Measurements from ENCODE around the gene KLRK1. TPM values are rescaled to one million over a fixed set of nuclear protein-coding genes. Genes with fewer than 3 reads are reported as not detected.

Gene KLRK1
- total RNA-seq, 1 experiment from 2014 or later = not detected

- no peaks in the 10 kb centered on the region for H3K79me2 ChIP-seq (ENCODE audit: low read length)
- BruUV-seq (replicated peaks) = TSS peak; percentile 40
- DNase-seq (peak; percentile 40), ATAC-seq (peak; percentile 66)
- peaks cover 5% of the 10 kb centered on the region for H3F3A ChIP-seq (ENCODE audit: low read length, unreplicated experiment)
- H2AFZ ChIP-seq (ENCODE audit: low read length) = peak overlapping the region; percentile 79
- no peaks in the 10 kb centered on the region for H3K9me3 ChIP-seq (ENCODE audit: low read length)
- peak overlapping the region; percentile 93 for H3K4me2 ChIP-seq (ENCODE audit: low read length)
- ChIA-PET CTCF (interaction anchor here (1.2 kb wide), 1 partner anchor 33 kb away, joined by 3 read pairs; no protein-coding TSS in a partner anchor), POLR2A (ENCODE audit: unreplicated experiment) (no interaction called here)
- intact Hi-C loops (cut with micrococcal nuclease) = loop anchor here (1.0 to 10.0 kb wide), 5 partner anchors 31 to 353 kb away; partner anchors contain the start of gene EIF2S3B
- no peaks in the 10 kb centered on the region for H3K9me2 ChIP-seq (replicated peaks; ENCODE audit: low read length)
- peaks cover 49% of the 10 kb centered on the region for H3K4me1 ChIP-seq (ENCODE audit: insufficient read depth, low read length)
- no peaks in the 10 kb centered on the region for H3K27me3 ChIP-seq (ENCODE audit: low read length)
- TF ChIP-seq EZH2phosphoT487 (IDR thresholded peaks at IDR 0.05; ENCODE audit: borderline replicate concordance, low read length) = no peak
- H4K20me1 ChIP-seq (ENCODE audit: low read length) = no peaks in the 10 kb centered on the region
- H3K4me3 ChIP-seq (ENCODE audit: low read length) = peak overlapping the region; percentile 74
- H3K9ac ChIP-seq (ENCODE audit: low read length) = peak overlapping the region; percentile 61
- peak overlapping the region; percentile 65 for H3K27ac ChIP-seq (ENCODE audit: low read length)
- no peaks in the 10 kb centered on the region for H3K36me3 ChIP-seq (ENCODE audit: low read depth, low read length)
Observed at GRCh38 chr12:10363914-10364814, 25.7 kb downstream of the KLRK1 start.

GRCh38 chr12:10363658-10363913 lies 26.3 kb downstream of the KLRK1 start:
- no peaks in the 10 kb centered on the region for H3K27me3 ChIP-seq (ENCODE audit: low read length)
- peak overlapping the region; percentile 93 for H3K4me2 ChIP-seq (ENCODE audit: low read length)
- no peaks in the 10 kb centered on the region for H3K79me2 ChIP-seq (ENCODE audit: low read length)
- BruUV-seq (replicated peaks) = no TSS peak
- peak overlapping the region; percentile 61 for H3K9ac ChIP-seq (ENCODE audit: low read length)
- ChIA-PET CTCF (no interaction called here), POLR2A (ENCODE audit: unreplicated experiment) (no interaction called here)
- peaks cover 5% of the 10 kb centered on the region for H3F3A ChIP-seq (ENCODE audit: low read length, unreplicated experiment)
- peak overlapping the region; percentile 79 for H2AFZ ChIP-seq (ENCODE audit: low read length)
- H4K20me1 ChIP-seq (ENCODE audit: low read length) = no peaks in the 10 kb centered on the region
- H3K9me2 ChIP-seq (replicated peaks; ENCODE audit: low read length) = no peaks in the 10 kb centered on the region
- no peaks in the 10 kb centered on the region for H3K9me3 ChIP-seq (ENCODE audit: low read length)
- intact Hi-C loops (cut with micrococcal nuclease) = loop anchor here (10.0 kb wide), 1 partner anchor 141 kb away; the partner anchor contains the start of gene EIF2S3B
- no peak for TF ChIP-seq EZH2 (IDR thresholded peaks at IDR 0.05; ENCODE audit: low read length, unreplicated experiment)
- TF ChIP-seq CTCF (conservative IDR thresholded peaks at IDR 0.05; ENCODE audit: low read depth, low read length) = no peak
- TF ChIP-seq EZH2phosphoT487 (IDR thresholded peaks at IDR 0.05; ENCODE audit: borderline replicate concordance, low read length) = no peak
- H3K27ac ChIP-seq (ENCODE audit: low read length) = peak overlapping the region; percentile 65
- peaks cover 49% of the 10 kb centered on the region for H3K4me1 ChIP-seq (ENCODE audit: insufficient read depth, low read length)
- peak overlapping the region; percentile 74 for H3K4me3 ChIP-seq (ENCODE audit: low read length)
- no peaks in the 10 kb centered on the region for H3K36me3 ChIP-seq (ENCODE audit: low read depth, low read length)
- ATAC-seq (no peak), DNase-seq (no peak)

GRCh38 chr12:10362828-10363657 lies 26.8 kb downstream of the KLRK1 start:
- no peaks in the 10 kb centered on the region for H3K79me2 ChIP-seq (ENCODE audit: low read length)
- ChIA-PET POLR2A (ENCODE audit: unreplicated experiment) (no interaction called here), CTCF (no interaction called here)
- peak overlapping the region; percentile 61 for H3K9ac ChIP-seq (ENCODE audit: low read length)
- H3K4me1 ChIP-seq (ENCODE audit: insufficient read depth, low read length) = peaks cover 49% of the 10 kb centered on the region
- H3K4me3 ChIP-seq (ENCODE audit: low read length) = peak overlapping the region; percentile 74
- peaks cover 5% of the 10 kb centered on the region for H3F3A ChIP-seq (ENCODE audit: low read length, unreplicated experiment)
- peak overlapping the region; percentile 93 for H3K4me2 ChIP-seq (ENCODE audit: low read length)
- H3K36me3 ChIP-seq (ENCODE audit: low read depth, low read length) = no peaks in the 10 kb centered on the region
- BruUV-seq (replicated peaks) = no TSS peak
- DNase-seq (no peak), ATAC-seq (no peak)
- no peaks in the 10 kb centered on the region for H4K20me1 ChIP-seq (ENCODE audit: low read length)
- TF ChIP-seq CTCF (conservative IDR thresholded peaks at IDR 0.05; ENCODE audit: low read depth, low read length) (no peak), EZH2phosphoT487 (IDR thresholded peaks at IDR 0.05; ENCODE audit: borderline replicate concordance, low read length) (no peak), EZH2 (IDR thresholded peaks at IDR 0.05; ENCODE audit: low read length, unreplicated experiment) (no peak)
- no peaks in the 10 kb centered on the region for H3K27me3 ChIP-seq (ENCODE audit: low read length)
- intact Hi-C loops (cut with micrococcal nuclease) = loop anchor here (10.0 kb wide), 1 partner anchor 142 kb away; the partner anchor contains the start of gene EIF2S3B
- no peaks in the 10 kb centered on the region for H3K9me2 ChIP-seq (replicated peaks; ENCODE audit: low read length)
- peak overlapping the region; percentile 79 for H2AFZ ChIP-seq (ENCODE audit: low read length)
- H3K27ac ChIP-seq (ENCODE audit: low read length) = peak overlapping the region; percentile 80
- no peaks in the 10 kb centered on the region for H3K9me3 ChIP-seq (ENCODE audit: low read length)

Measured in PC-3 (cell line).